Mucosa of stomach (tissue), 1 donor: ENCODE measurements around the gene H6PD.

Experiments
- H3K27me3 ChIP-seq: one replicate; pipeline ENCODE4 v1.7.0; 2013; ENCODE audit warnings: mild to moderate bottlenecking, low read length; ENCODE audit not compliant: control insufficient read depth, insufficient read depth
- H3K36me3 ChIP-seq: one replicate; pipeline ENCODE4 v1.7.0; 2013; ENCODE audit warnings: low read length; ENCODE audit not compliant: control insufficient read depth, insufficient read depth
- H3K4me1 ChIP-seq: one replicate; pipeline ENCODE4 v1.7.0; 2013; ENCODE audit warnings: mild to moderate bottlenecking, low read length; ENCODE audit not compliant: control insufficient read depth, insufficient read depth
- H3K4me3 ChIP-seq: one replicate; pipeline ENCODE4 v1.7.0; 2013; ENCODE audit warnings: low read length
- H3K9ac ChIP-seq: one replicate; pipeline ENCODE4 v1.7.0; 2013; ENCODE audit warnings: mild to moderate bottlenecking, low read length, moderate library complexity
- H3K9me3 ChIP-seq: one replicate; pipeline ENCODE4 v1.7.0; 2013; ENCODE audit warnings: mild to moderate bottlenecking, low read length, moderate library complexity; ENCODE audit not compliant: control insufficient read depth
- donor health status: Pancreatic carcinoma.

H6PD gene

GRCh38 chr1:9267352-9267686, 32.7 kb downstream of the H6PD start:
- Histone ChIP-seq H3K4me3 (no peak overlapping the region), H3K9me3 (no peaks in the 10 kb centered on the region), H3K36me3 (no peaks in the 10 kb centered on the region), H3K4me1 (no peaks in the 10 kb centered on the region), H3K27me3 (no peaks in the 10 kb centered on the region), H3K9ac (no peak overlapping the region)

DNA sequence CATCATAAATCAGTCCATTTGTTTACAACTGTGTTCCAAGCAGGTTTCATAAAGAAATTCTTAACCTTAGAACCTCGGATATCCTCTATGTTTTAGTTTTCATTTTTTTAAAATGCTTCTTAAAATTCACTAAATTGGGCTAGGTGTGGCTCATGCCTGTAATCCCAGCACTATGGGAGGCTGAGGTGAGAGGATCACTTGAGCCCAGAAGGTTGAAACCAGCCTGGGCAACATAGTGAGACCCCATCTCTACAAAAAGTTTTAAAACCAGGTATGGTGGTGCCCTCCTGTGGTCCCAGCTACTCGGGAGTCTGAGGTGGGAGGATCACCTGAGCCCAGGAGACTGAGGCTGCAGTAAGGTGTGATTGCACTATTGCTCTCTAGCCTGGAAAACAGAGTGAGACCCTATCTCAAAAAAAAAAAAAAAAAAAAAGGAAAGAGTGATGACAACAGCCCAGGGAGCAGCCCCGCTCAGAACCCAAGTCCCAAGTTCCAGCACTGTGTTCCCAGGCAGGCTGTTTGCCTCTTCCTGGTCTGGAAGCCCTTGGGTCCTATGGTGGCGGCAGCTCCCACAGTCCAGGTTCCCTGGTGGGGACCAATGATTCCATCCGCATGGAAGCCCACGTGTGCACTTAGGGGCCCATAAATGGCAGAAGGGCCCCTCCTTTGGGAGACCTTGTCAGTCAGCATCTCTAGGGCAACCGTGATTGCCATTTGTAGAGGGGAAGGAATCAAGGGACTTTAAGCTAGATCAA, 33.4 kb downstream of the H6PD start:
- no peaks in the 10 kb centered on the region for H3K36me3 ChIP-seq
- no peak overlapping the region for H3K9ac ChIP-seq
- no peaks in the 10 kb centered on the region for H3K4me1 ChIP-seq
- H3K4me3 ChIP-seq = no peak overlapping the region
- no peaks in the 10 kb centered on the region for H3K27me3 ChIP-seq
- no peaks in the 10 kb centered on the region for H3K9me3 ChIP-seq

DNA sequence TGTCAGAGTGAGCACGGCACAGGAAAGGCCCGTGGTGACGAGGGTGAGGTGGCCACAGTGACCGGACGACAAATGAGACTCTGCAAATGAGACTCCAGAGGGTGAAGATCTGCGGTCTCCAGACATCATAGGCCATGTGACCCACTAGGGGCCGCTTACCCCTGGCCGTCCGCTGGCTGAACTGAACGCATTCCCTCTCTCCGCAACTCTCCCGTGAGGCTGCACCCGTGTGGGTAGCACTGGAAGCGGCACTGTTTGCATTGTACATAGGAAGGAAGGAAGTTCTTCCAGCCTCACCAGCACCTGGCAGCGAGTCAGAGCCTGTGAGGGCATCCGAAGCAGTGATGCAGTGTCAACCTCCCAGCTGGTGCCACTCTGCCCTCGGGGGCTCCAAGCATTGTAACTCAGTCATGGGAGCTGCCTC, 34.5 kb downstream of the H6PD start:
- Histone ChIP-seq H3K9ac (no peak overlapping the region), H3K36me3 (no peaks in the 10 kb centered on the region), H3K4me3 (no peak overlapping the region), H3K9me3 (no peaks in the 10 kb centered on the region), H3K4me1 (no peaks in the 10 kb centered on the region), H3K27me3 (no peaks in the 10 kb centered on the region)

GRCh38 chr1:9269721-9270120, 35.1 kb downstream of the H6PD start:
- H3K9me3 ChIP-seq = no peaks in the 10 kb centered on the region
- H3K4me1 ChIP-seq = no peaks in the 10 kb centered on the region
- H3K9ac ChIP-seq = no peak overlapping the region
- no peaks in the 10 kb centered on the region for H3K36me3 ChIP-seq
- no peaks in the 10 kb centered on the region for H3K27me3 ChIP-seq
- H3K4me3 ChIP-seq = no peak overlapping the region

GRCh38 chr1:9270290-9270883, 35.8 kb downstream of the H6PD start:
- Histone ChIP-seq H3K4me3 (no peak overlapping the region), H3K9me3 (no peaks in the 10 kb centered on the region), H3K4me1 (no peaks in the 10 kb centered on the region), H3K9ac (no peak overlapping the region), H3K27me3 (no peaks in the 10 kb centered on the region), H3K36me3 (no peaks in the 10 kb centered on the region)

GRCh38 chr1:9271283-9271682, 36.7 kb downstream of the H6PD start:
- Histone ChIP-seq H3K36me3 (no peaks in the 10 kb centered on the region), H3K27me3 (no peaks in the 10 kb centered on the region), H3K9ac (no peak overlapping the region), H3K4me1 (no peaks in the 10 kb centered on the region), H3K9me3 (no peaks in the 10 kb centered on the region), H3K4me3 (no peak overlapping the region)

DNA sequence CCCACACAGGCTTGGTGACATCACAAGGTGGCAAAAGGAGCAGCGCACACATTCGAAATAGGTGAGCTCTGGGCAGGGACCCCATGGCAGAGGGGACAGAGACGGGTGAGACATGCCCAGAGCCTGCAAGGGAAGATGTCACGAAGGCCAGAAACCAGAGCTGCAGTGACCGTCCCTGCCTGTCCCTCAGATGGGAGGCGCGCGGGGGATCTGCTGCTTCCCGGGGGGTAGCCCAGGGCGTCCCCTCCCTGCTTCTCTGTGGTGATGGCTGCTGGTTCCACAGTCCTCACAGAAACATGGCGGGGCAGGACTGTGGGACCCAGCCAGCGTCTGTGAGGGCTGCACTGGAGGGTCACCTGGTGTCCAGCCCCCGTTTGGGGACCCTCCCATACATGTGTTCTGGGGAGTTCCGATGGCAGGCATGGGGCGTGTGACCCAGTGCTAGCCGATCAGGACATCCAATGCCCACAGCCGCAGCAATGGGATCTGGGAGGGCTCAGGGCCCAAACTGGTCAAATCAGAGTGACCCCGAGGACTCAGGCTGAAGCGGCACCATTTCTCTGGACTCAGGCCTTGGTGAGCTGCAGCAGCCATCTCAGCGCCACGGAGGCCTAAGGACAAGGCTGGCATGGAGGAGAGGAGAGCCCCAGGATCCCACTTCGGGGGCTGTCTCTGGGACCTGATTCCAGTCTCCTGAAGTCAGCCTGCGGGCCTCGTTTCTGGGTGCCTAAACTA, 37.5 kb downstream of the H6PD start:
- no peaks in the 10 kb centered on the region for H3K9me3 ChIP-seq
- H3K36me3 ChIP-seq = no peaks in the 10 kb centered on the region
- H3K9ac ChIP-seq = no peak overlapping the region
- H3K4me1 ChIP-seq = no peaks in the 10 kb centered on the region
- no peaks in the 10 kb centered on the region for H3K27me3 ChIP-seq
- no peak overlapping the region for H3K4me3 ChIP-seq

GRCh38 chr1:9273177-9273576, 38.6 kb downstream of the H6PD start:
- Histone ChIP-seq H3K9ac (no peak overlapping the region), H3K4me1 (no peaks in the 10 kb centered on the region), H3K4me3 (no peak overlapping the region), H3K27me3 (no peaks in the 10 kb centered on the region), H3K9me3 (no peaks in the 10 kb centered on the region), H3K36me3 (no peaks in the 10 kb centered on the region)

DNA sequence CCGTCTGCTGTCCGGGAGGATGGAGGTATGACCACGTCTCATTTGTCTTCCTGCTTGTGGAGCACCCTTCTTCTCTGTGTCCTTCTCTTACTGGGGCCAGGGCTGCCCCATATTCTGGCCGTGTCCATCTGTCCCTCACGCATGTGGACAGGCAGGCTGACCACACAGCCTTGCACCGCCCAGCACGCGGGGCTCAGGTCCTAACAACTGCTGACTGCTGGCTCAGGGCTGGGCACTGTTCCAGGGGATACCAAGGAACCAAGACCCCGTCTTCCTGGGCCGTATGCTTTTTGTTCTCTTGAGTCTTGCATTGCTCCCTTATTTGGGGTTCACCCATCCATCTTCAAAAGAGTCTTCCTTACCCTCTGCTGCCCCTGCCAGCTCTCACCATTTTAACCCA, 40.6 kb downstream of the H6PD start:
- peaks cover 13% of the 10 kb centered on the region for H3K4me1 ChIP-seq
- no peak overlapping the region for H3K9ac ChIP-seq
- H3K36me3 ChIP-seq = no peaks in the 10 kb centered on the region
- H3K9me3 ChIP-seq = no peaks in the 10 kb centered on the region
- H3K4me3 ChIP-seq = no peak overlapping the region
- H3K27me3 ChIP-seq = no peaks in the 10 kb centered on the region

- Histone ChIP-seq H3K9ac (no peak overlapping the region), H3K4me1 (peaks cover 16% of the 10 kb centered on the region), H3K27me3 (no peaks in the 10 kb centered on the region), H3K36me3 (no peaks in the 10 kb centered on the region), H3K4me3 (no peak overlapping the region), H3K9me3 (no peaks in the 10 kb centered on the region)
These were observed 41.0 kb downstream of the H6PD start for GRCh38 chr1:9275567-9276034.

- Histone ChIP-seq H3K4me3 (no peak overlapping the region), H3K4me1 (peaks cover 17% of the 10 kb centered on the region), H3K36me3 (no peaks in the 10 kb centered on the region), H3K27me3 (peaks cover 6% of the 10 kb centered on the region), H3K9ac (no peak overlapping the region), H3K9me3 (no peaks in the 10 kb centered on the region)
These were observed 43.5 kb downstream of the H6PD start for GRCh38 chr1:9278116-9278515.

DNA sequence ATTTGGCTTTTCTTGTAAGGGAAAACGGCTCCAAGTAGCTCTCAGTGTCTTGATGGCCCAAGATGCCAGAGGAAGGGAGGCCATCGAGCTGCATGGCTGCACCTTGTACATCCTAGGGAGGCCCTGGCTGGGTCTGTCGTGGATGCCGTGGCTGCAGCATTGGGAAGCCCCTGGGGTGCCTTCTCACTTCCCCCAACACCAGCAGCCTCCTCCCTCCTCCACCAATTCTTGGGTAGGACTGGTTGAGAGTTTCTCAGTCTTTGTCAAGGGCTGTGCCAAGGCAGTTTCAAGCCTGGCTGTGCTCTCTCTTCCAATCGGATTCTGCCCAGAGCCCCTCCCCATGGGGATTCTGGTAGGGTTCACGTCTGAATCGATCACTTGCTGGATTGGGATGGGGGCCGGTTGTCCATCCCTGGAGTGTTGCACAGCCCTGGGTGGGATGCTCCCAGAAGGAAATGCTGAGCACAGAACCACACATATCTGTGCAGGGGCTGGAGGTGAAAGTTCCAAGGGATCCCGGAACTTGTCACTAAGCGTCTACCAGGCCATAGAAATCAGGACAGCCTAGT, 44.1 kb downstream of the H6PD start:
- no peaks in the 10 kb centered on the region for H3K9me3 ChIP-seq
- peaks cover 6% of the 10 kb centered on the region for H3K27me3 ChIP-seq
- H3K4me1 ChIP-seq = peaks cover 17% of the 10 kb centered on the region
- no peak overlapping the region for H3K9ac ChIP-seq
- no peak overlapping the region for H3K4me3 ChIP-seq
- H3K36me3 ChIP-seq = no peaks in the 10 kb centered on the region
